ENCODE results near the gene SDK2. TPM values are rescaled to one million over a fixed set of nuclear protein-coding genes. Genes with fewer than 3 reads are reported as not detected.

Gene SDK2
- 1.0 TPM for total RNA-seq
- long read RNA-seq, partial matches to known transcripts = 2 of 2 reads
- long read RNA-seq, other reads (novel, unspliced or antisense) = 0 of 2 reads

- ATAC-seq (ENCODE audit: poor library complexity) = peak; percentile 27
- DNase-seq = no peak
- intact Hi-C loops (cut with DNase I) = no loop called here
Observed at GRCh38 chr17:73644145-73645049, at the start of gene SDK2. Gene SDK2, minus strand, starts transcription at chr17:73644445. Its CDS starts 357 bp downstream, at chr17:73644088.

- intact Hi-C loops (cut with DNase I) = no loop called here
- no peak for DNase-seq
- ATAC-seq (ENCODE audit: poor library complexity) = no peak
Observed at GRCh38 chr17:73693071-73693470, 48.8 kb upstream of the SDK2 start.

- intact Hi-C loops (cut with DNase I) = no loop called here
- ATAC-seq (ENCODE audit: poor library complexity) (no peak), DNase-seq (no peak)
Observed at GRCh38 chr17:73691321-73691766, 47.1 kb upstream of the SDK2 start.

GRCh38 chr17:73690676-73691075 lies 46.4 kb upstream of the SDK2 start:
- intact Hi-C loops (cut with DNase I) = no loop called here
- ATAC-seq (ENCODE audit: poor library complexity) = no peak
- DNase-seq = no peak

- no peak for ATAC-seq (ENCODE audit: poor library complexity)
- DNase-seq = no peak
- intact Hi-C loops (cut with DNase I) = no loop called here
Observed at GRCh38 chr17:73689596-73690275, 45.5 kb upstream of the SDK2 start.

GRCh38 chr17:73686961-73687360 lies 42.7 kb upstream of the SDK2 start:
- no peak for ATAC-seq (ENCODE audit: poor library complexity)
- intact Hi-C loops (cut with DNase I) = no loop called here
- no peak for DNase-seq

- no peak for DNase-seq
- no peak for ATAC-seq (ENCODE audit: poor library complexity)
- intact Hi-C loops (cut with DNase I) = no loop called here
Observed at GRCh38 chr17:73686126-73686525, 41.9 kb upstream of the SDK2 start.

GRCh38 chr17:73684183-73684582 lies 39.9 kb upstream of the SDK2 start:
- no peak for ATAC-seq (ENCODE audit: poor library complexity)
- intact Hi-C loops (cut with DNase I) = no loop called here

GRCh38 chr17:73683771-73684170 lies 39.5 kb upstream of the SDK2 start:
- intact Hi-C loops (cut with DNase I) = no loop called here
- ATAC-seq (ENCODE audit: poor library complexity) (no peak), DNase-seq (no peak)

More at GRCh38 chr17:73684183-73684582, 39.9 kb upstream of the SDK2 start:
- no peak for DNase-seq

- intact Hi-C loops (cut with DNase I) = no loop called here
- ATAC-seq (ENCODE audit: poor library complexity) (no peak), DNase-seq (no peak)
Observed at GRCh38 chr17:73681946-73682345, 37.7 kb upstream of the SDK2 start.

GRCh38 chr17:73679476-73679875 lies 35.2 kb upstream of the SDK2 start:
- DNase-seq = no peak
- intact Hi-C loops (cut with DNase I) = no loop called here
- no peak for ATAC-seq (ENCODE audit: poor library complexity)

GRCh38 chr17:73678999-73679398 lies 34.8 kb upstream of the SDK2 start:
- intact Hi-C loops (cut with DNase I) = no loop called here
- no peak for DNase-seq
- ATAC-seq (ENCODE audit: poor library complexity) = no peak

- no peak for DNase-seq
- intact Hi-C loops (cut with DNase I) = no loop called here
- ATAC-seq (ENCODE audit: poor library complexity) = no peak
Observed at GRCh38 chr17:73669771-73670170, 25.5 kb upstream of the SDK2 start.

- DNase-seq = no peak
- ATAC-seq (ENCODE audit: poor library complexity) = no peak
- intact Hi-C loops (cut with DNase I) = no loop called here
Observed at GRCh38 chr17:73667181-73667959, 23.1 kb upstream of the SDK2 start.

- intact Hi-C loops (cut with DNase I) = no loop called here
Observed at GRCh38 chr17:73663614-73664013, 19.4 kb upstream of the SDK2 start.

GRCh38 chr17:73660366-73660765 lies 16.1 kb upstream of the SDK2 start:
- intact Hi-C loops (cut with DNase I) = no loop called here
- DNase-seq (no peak), ATAC-seq (ENCODE audit: poor library complexity) (no peak)

More at GRCh38 chr17:73663614-73664013, 19.4 kb upstream of the SDK2 start:
- DNase-seq = no peak
- no peak for ATAC-seq (ENCODE audit: poor library complexity)

GRCh38 chr17:73658821-73659515 lies 14.7 kb upstream of the SDK2 start:
- ATAC-seq (ENCODE audit: poor library complexity) (no peak), DNase-seq (no peak)
- intact Hi-C loops (cut with DNase I) = loop anchor here (10.0 kb wide), 1 partner anchor 176 kb away; no protein-coding TSS in a partner anchor

- intact Hi-C loops (cut with DNase I) = loop anchor here (10.0 kb wide), 1 partner anchor 177 kb away; no protein-coding TSS in a partner anchor
- ATAC-seq (ENCODE audit: poor library complexity) = peak; percentile 79
- DNase-seq = peak; percentile 73
Observed at GRCh38 chr17:73657473-73658116, 13.3 kb upstream of the SDK2 start.
